Measurements from ENCODE around the gene ITGAD.

ITGAD gene

GRCh38 chr16:31475946-31476302 is 82.8 kb downstream of the ITGAD start:
- ATAC-seq, result no peak
- no peak for TF ChIP-seq ZNF565 (CRISPR knock-in tag; conservative IDR thresholded peaks at IDR 0.05; ENCODE audit: low read depth)
- no peak for TF ChIP-seq ZC3H10 (CRISPR knock-in tag; IDR thresholded peaks at IDR 0.05)
- TF ChIP-seq CSDC2 (CRISPR knock-in tag; IDR thresholded peaks at IDR 0.05), result no peak
- TF ChIP-seq ISL1 (CRISPR knock-in tag; IDR thresholded peaks at IDR 0.05), result no peak
- TF ChIP-seq SNAI2 (CRISPR knock-in tag; IDR thresholded peaks at IDR 0.05), result no peak
- TF ChIP-seq GLIS3 (CRISPR knock-in tag; IDR thresholded peaks at IDR 0.05), result no peak
- no peak for TF ChIP-seq CREB5 (CRISPR knock-in tag; IDR thresholded peaks at IDR 0.05; ENCODE audit: low read depth)
- no peak for TF ChIP-seq ESRRG (CRISPR knock-in tag; IDR thresholded peaks at IDR 0.05)
- TF ChIP-seq ZNF8 (CRISPR knock-in tag; IDR thresholded peaks at IDR 0.05), result no peak
- no peak for TF ChIP-seq PATZ1 (CRISPR knock-in tag; IDR thresholded peaks at IDR 0.05; ENCODE audit: borderline replicate concordance)
- no peak for TF ChIP-seq POU6F1 (CRISPR knock-in tag; IDR thresholded peaks at IDR 0.05; ENCODE audit: borderline replicate concordance, low read depth)
- no peak for TF ChIP-seq CSRNP3 (CRISPR knock-in tag; IDR thresholded peaks at IDR 0.05)
- TF ChIP-seq ZFP3 (CRISPR knock-in tag; IDR thresholded peaks at IDR 0.05), result no peak
- TF ChIP-seq ARNTL (CRISPR knock-in tag; IDR thresholded peaks at IDR 0.05; ENCODE audit: borderline replicate concordance, low read depth), result no peak
- TF ChIP-seq TOX (CRISPR knock-in tag; IDR thresholded peaks at IDR 0.05; ENCODE audit: borderline replicate concordance), result no peak
- no peak for TF ChIP-seq ZFP30 (CRISPR knock-in tag; IDR thresholded peaks at IDR 0.05)
